DND-41 (cell line): Measurements from ENCODE around the gene TESK1.

Experiments
- ATAC-seq: fragments of 200-7000 bp; cut with Tn5 transposase; 3 replicates; pipeline ENCODE4 v1.9.1; 2021; ENCODE audit warnings: low read depth; ENCODE audit not compliant: insufficient read depth
- DNase-seq: peaks from one replicate; pipeline ENCODE4 v3.0.0-alpha.2; 2020
- H2AFZ ChIP-seq: 2 replicates; pipeline ENCODE4 v1.6.0; 2012; ENCODE audit warnings: low read depth, low read length
- H3K27ac ChIP-seq: 2 replicates; pipeline ENCODE4 v1.5.1; 2012; ENCODE audit warnings: low read length, inconsistent platforms
- H3K27me3 ChIP-seq: fragments of 200-600 bp; sonication (generic); 2 replicates; pipeline ENCODE4 v1.6.0; 2012; ENCODE audit warnings: low read length, mild to moderate bottlenecking, inconsistent platforms; ENCODE audit not compliant: insufficient read depth, poor library complexity
- H3K36me3 ChIP-seq: 2 replicates; pipeline ENCODE4 v1.5.1; 2012; ENCODE audit warnings: low read length, inconsistent platforms; ENCODE audit not compliant: insufficient read depth
- H3K4me1 ChIP-seq: 2 replicates; pipeline ENCODE4 v1.5.1; 2012; ENCODE audit warnings: mild to moderate bottlenecking, low read length; ENCODE audit not compliant: insufficient read depth
- H3K4me2 ChIP-seq: 2 replicates; pipeline ENCODE4 v1.6.0; 2012; ENCODE audit warnings: mild to moderate bottlenecking, moderate library complexity, low read length, inconsistent platforms; ENCODE audit not compliant: insufficient read depth
- H3K4me3 ChIP-seq, 2 experiments: fragments of 200-600 bp in 1 of 2; shearing (Covaris generic) in 1 of 2; 2 replicates each; pipeline ENCODE4 v1.5.1; 2012 to 2016; ENCODE audit warnings: inconsistent platforms in 2 of 2, low read length in 2 of 2, mild to moderate bottlenecking in 2 of 2, low read depth in 1 of 2, moderate library complexity in 1 of 2
- H3K79me2 ChIP-seq: 2 replicates; pipeline ENCODE4 v1.6.0; 2012; ENCODE audit warnings: low read length, inconsistent platforms; ENCODE audit not compliant: insufficient read depth
- H3K9ac ChIP-seq: 2 replicates; pipeline ENCODE4 v1.6.0; 2012; ENCODE audit warnings: low read depth, mild to moderate bottlenecking, inconsistent platforms, low read length, moderate library complexity
- H3K9me3 ChIP-seq: 2 replicates; pipeline ENCODE4 v1.5.1; 2012; ENCODE audit warnings: low read length, moderate library complexity, mild to moderate bottlenecking, inconsistent platforms; ENCODE audit not compliant: insufficient read depth, severe bottlenecking
- H4K20me1 ChIP-seq: 2 replicates; pipeline ENCODE4 v1.6.0; 2012; ENCODE audit warnings: low read length; ENCODE audit not compliant: insufficient read depth
- EZH2 ChIP-seq: IDR thresholded peaks from 3 replicates; pipeline ENCODE4 v1.6.1; 2012; ENCODE audit warnings: borderline replicate concordance, low read depth, mild to moderate bottlenecking, moderate library complexity, low read length, inconsistent platforms; ENCODE audit not compliant: severe bottlenecking
- TF ChIP-seq, protein P1 (sequence below): IDR thresholded peaks from 2 replicates; pipeline ENCODE4 v1.5.1; 2012; ENCODE audit warnings: borderline replicate concordance, low read length, moderate library complexity, mild to moderate bottlenecking; ENCODE audit not compliant: poor library complexity, severe bottlenecking; ENCODE audit errors: extremely low read depth

The TESK1 gene

DNA sequence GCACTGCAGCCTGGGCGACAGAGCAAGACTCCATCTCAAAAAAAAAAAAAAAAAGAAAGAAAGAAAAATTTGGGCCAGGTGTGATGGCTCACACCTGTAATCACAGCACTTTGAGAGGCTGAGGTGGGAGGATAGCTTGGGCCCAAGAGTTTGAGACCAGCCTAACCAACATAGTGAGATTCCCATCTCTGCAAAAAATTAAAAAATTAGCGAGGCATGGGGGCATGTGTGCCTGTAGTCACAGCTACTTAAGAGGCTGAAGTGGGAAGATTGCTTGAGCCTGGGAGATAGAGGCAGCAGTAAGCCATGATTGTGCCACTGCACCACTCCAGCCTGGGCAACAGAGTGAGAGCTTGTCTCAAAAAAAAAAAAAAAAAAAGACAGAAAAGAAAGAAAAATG is 48.5 kb downstream of the TESK1 start:
- Histone ChIP-seq H3K4me3 (no peak overlapping the region), H3K9me3 (no peaks in the 10 kb centered on the region), H3K27ac (no peak overlapping the region), H3K79me2 (peaks cover 30% of the 10 kb centered on the region), H3K4me1 (peaks cover 53% of the 10 kb centered on the region), H4K20me1 (no peaks in the 10 kb centered on the region), H3K36me3 (peaks cover 17% of the 10 kb centered on the region; the same call in 1 of the 2 replicates), H3K27me3 (no peaks in the 10 kb centered on the region), H3K9ac (no peak overlapping the region), H3K4me2 (no peak overlapping the region), H2AFZ (no peak overlapping the region)
- DNase-seq, result no peak
- ATAC-seq, result no peak
- TF ChIP-seq, protein P1, sequence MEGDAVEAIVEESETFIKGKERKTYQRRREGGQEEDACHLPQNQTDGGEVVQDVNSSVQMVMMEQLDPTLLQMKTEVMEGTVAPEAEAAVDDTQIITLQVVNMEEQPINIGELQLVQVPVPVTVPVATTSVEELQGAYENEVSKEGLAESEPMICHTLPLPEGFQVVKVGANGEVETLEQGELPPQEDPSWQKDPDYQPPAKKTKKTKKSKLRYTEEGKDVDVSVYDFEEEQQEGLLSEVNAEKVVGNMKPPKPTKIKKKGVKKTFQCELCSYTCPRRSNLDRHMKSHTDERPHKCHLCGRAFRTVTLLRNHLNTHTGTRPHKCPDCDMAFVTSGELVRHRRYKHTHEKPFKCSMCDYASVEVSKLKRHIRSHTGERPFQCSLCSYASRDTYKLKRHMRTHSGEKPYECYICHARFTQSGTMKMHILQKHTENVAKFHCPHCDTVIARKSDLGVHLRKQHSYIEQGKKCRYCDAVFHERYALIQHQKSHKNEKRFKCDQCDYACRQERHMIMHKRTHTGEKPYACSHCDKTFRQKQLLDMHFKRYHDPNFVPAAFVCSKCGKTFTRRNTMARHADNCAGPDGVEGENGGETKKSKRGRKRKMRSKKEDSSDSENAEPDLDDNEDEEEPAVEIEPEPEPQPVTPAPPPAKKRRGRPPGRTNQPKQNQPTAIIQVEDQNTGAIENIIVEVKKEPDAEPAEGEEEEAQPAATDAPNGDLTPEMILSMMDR, result no peak
- no peak for TF ChIP-seq EZH2

DNA sequence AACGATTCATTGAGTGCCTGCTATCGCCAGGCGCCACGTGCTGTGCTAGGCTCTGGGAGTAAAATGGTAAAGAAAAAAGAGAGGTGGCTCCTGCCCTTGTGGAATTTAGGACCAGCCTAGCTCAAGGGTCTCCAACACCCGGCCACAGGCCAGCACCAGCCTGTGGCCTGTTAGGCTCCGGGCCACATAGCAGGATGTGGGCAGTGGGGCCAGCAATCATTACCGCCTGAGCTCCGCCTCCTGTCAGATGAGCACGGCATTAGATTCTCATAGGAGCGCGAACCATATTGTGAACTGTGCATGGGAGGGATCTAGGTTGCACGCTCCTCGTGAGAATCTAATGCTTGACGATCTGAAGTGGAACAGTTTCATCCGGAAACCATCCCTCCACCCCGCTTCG is 51.3 kb downstream of the TESK1 start:
- peaks cover 20% of the 10 kb centered on the region for H3K36me3 ChIP-seq
- H3K4me1 ChIP-seq, result peaks cover 53% of the 10 kb centered on the region
- ATAC-seq, result no peak
- DNase-seq, result no peak
- H2AFZ ChIP-seq, result no peak overlapping the region
- peaks cover 3% of the 10 kb centered on the region; the same call in 1 of the 2 replicates for H4K20me1 ChIP-seq
- peaks cover 26% of the 10 kb centered on the region for H3K79me2 ChIP-seq
- TF ChIP-seq EZH2, result no peak
- TF ChIP-seq, protein P1, result no peak
- no peak overlapping the region for H3K4me2 ChIP-seq
- no peak overlapping the region for H3K9ac ChIP-seq
- H3K27me3 ChIP-seq, result no peaks in the 10 kb centered on the region
- no peak overlapping the region for H3K4me3 ChIP-seq
- no peaks in the 10 kb centered on the region for H3K9me3 ChIP-seq
- no peak overlapping the region for H3K27ac ChIP-seq

DNA sequence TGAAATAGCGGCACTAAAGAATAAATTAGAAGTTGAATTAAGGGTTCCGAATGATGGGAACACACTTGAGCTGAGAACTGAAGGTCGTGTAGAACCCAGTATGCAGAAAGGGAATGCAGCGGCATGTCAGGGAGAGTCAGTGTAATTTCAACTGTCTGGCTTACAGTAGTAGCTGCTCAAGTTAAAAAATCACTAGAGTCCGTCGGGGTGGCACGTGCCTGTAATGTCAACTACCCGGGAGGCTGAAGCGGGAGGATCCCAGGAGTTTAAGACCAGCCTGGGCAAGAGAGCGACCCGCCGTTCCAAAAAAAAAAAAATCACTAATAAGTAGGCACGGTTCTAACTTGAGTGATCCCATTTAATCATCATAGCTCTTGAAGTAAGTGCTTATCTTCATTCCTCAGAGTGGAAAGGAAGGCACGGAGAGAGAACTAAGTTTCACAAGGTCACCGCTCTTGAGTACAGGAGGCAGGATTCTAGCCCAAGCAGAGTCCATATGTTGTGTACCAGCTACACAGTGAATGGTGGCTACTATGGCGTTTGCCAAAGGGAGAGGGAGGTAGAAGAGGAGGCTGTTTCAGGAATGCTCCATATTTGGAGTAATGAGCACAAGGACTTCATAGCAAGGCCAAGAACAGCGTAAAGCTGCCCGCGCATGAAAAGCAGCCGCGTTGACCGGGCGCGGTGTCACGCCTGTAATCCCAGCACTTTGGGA is 51.9 kb downstream of the TESK1 start:
- Histone ChIP-seq H3K27ac (peak overlapping the region; percentile 92), H3K4me1 (peaks cover 53% of the 10 kb centered on the region), H3K36me3 (peaks cover 25% of the 10 kb centered on the region), H3K79me2 (peaks cover 31% of the 10 kb centered on the region), H3K9me3 (no peaks in the 10 kb centered on the region), H3K27me3 (no peaks in the 10 kb centered on the region), H4K20me1 (peaks cover 3% of the 10 kb centered on the region; the same call in 1 of the 2 replicates), H3K9ac (peak overlapping the region; percentile 86; the same call in 1 of the 2 replicates), H2AFZ (peak overlapping the region; percentile 72), H3K4me3 (peak overlapping the region in 1 of 2 experiments; percentile 70; a peak in 1 of 4 replicates), H3K4me2 (peak overlapping the region; percentile 75)
- no peak for DNase-seq
- no peak for ATAC-seq
- TF ChIP-seq EZH2, result no peak
- TF ChIP-seq, protein P1, result no peak
